Measurements from ENCODE around the gene RAD51B.

GRCh38 chr14:68688872-68689371 lies 869.3 kb downstream of the RAD51B start:
- TF ChIP-seq, protein P1, sequence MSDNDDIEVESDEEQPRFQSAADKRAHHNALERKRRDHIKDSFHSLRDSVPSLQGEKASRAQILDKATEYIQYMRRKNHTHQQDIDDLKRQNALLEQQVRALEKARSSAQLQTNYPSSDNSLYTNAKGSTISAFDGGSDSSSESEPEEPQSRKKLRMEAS (CRISPR knock-in tag; IDR thresholded peaks at IDR 0.05): no peak
- TF ChIP-seq, protein P2, sequence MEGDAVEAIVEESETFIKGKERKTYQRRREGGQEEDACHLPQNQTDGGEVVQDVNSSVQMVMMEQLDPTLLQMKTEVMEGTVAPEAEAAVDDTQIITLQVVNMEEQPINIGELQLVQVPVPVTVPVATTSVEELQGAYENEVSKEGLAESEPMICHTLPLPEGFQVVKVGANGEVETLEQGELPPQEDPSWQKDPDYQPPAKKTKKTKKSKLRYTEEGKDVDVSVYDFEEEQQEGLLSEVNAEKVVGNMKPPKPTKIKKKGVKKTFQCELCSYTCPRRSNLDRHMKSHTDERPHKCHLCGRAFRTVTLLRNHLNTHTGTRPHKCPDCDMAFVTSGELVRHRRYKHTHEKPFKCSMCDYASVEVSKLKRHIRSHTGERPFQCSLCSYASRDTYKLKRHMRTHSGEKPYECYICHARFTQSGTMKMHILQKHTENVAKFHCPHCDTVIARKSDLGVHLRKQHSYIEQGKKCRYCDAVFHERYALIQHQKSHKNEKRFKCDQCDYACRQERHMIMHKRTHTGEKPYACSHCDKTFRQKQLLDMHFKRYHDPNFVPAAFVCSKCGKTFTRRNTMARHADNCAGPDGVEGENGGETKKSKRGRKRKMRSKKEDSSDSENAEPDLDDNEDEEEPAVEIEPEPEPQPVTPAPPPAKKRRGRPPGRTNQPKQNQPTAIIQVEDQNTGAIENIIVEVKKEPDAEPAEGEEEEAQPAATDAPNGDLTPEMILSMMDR (IDR thresholded peaks at IDR 0.05): no peak
- TF ChIP-seq NFYB (CRISPR knock-in tag; conservative IDR thresholded peaks at IDR 0.05; ENCODE audit: low read depth) (no peak), USF2 (CRISPR knock-in tag; IDR thresholded peaks at IDR 0.05) (no peak), MYBL2 (CRISPR knock-in tag; IDR thresholded peaks at IDR 0.05) (no peak)
